NCI-H2081 (cell line): Measurements from ENCODE around the gene ZNF273.

Source experiments
- DNase-seq, 2 experiments: peaks; one replicate each; lab custom pipeline; 2025; lab: John Stamatoyannopoulos, UW

Gene ZNF273

GRCh38 chr7:64876792-64877713, 26.0 kb upstream of the ZNF273 start:
- peak; percentile 57 to 83 for DNase-seq

GRCh38 chr7:64877714-64878610, 25.1 kb upstream of the ZNF273 start:
- no peak for DNase-seq

GRCh38 chr7:64878684-64879083, 24.4 kb upstream of the ZNF273 start:
- DNase-seq = no peak

GRCh38 chr7:64879086-64879730, 23.9 kb upstream of the ZNF273 start:
- no peak for DNase-seq

DNA sequence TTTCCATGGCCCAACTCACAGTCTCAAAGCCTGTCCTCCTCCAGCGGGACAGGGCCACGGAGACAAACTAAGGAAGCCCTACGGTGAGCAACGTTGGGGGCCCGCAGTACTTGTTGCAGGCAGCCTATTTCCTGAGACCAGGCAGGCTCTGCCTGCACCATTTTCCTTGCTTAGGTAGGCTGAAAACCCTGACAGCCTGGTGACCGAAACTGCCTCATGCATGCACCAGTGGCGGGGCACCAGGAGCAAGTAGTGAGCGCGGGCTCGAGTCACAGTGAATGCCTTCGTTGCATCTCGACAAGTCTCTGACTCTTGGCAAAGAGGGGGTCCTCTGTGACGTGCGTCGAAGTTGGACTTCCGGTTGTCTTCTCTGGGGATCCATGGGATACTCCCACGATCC, 23.3 kb upstream of the ZNF273 start:
- no peak for DNase-seq

GRCh38 chr7:64880322-64881297, 22.5 kb upstream of the ZNF273 start:
- no peak for DNase-seq

DNA sequence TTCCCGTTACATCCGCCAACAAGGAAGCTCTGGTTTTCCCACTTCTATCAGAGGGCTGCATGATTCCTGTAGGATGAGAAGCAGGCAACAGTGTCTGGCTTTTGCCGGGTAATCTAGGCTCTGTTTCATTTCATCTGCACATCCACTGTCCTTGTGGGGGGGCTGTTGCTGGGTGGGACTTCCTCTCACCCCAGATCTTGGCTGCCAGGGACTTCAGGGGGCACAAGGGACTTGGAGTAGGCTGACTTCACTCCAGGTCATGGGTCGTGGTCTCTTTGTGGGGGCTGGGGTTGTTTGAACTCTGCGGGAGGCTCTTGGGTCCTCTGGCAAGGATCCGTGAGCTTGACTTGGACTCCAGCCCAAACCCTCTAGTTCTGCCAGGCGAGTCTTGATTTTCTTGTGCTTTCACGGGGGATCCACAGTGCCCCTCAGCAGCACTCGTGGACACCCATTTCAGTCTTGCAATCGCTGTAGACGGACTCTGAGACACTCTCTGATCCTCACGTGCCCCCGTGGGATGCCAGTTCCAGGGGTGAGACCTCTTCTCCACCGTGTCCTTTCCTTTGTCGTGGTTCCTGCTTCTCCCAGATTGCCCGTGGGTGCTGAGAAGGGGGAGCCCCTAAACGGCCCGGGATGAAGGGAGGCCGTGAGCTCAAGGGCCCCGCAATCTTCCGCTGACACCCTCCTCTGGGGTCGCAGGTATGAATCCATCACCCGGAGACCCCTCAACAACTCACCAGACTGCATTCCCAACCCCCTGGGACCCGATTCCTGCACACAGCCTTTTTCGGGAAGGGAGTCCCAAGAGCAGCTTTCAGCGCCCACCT, 21.4 kb upstream of the ZNF273 start:
- no peak for DNase-seq

- peak; percentile 13 to 64 for DNase-seq
These were observed 20.5 kb upstream of the ZNF273 start for GRCh38 chr7:64882341-64883112.

DNA sequence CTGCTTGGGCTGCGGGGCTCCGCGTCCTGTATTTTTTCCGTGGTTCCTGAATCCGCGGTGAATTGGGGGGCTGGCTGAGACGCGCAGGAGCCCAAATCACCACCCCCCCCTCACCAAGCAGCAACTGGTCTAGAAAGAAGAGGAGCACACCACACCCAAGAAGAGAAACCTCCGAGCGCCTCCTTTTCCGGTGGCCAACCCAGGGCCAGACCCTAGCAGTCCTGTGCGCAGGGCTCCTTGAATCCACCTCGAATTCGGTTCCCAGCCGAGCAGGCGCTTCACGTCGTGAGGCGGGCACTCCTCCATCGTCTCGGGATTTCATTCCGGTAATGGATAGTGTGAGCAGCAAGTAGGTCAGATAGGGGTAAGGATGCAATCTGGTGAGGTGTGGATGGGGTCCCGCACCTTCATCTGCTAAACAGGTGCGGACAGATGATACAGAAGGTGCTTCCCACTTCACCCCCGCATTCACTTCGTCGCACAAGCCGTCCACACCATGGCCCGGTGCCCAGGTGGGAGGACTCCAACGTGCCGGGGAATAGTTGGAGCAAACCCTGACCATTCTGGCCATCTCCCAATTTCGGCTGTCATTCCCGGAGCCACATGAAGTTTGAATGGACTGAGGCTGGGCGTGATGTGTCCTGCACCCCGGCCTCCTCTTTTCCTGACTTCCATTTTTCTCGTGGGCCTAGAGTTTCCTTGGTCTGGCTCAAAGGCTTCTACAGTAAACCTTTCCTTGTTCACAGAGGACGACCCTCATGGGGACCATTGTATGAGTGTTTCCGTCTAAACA, 19.8 kb upstream of the ZNF273 start:
- no peak for DNase-seq

DNA sequence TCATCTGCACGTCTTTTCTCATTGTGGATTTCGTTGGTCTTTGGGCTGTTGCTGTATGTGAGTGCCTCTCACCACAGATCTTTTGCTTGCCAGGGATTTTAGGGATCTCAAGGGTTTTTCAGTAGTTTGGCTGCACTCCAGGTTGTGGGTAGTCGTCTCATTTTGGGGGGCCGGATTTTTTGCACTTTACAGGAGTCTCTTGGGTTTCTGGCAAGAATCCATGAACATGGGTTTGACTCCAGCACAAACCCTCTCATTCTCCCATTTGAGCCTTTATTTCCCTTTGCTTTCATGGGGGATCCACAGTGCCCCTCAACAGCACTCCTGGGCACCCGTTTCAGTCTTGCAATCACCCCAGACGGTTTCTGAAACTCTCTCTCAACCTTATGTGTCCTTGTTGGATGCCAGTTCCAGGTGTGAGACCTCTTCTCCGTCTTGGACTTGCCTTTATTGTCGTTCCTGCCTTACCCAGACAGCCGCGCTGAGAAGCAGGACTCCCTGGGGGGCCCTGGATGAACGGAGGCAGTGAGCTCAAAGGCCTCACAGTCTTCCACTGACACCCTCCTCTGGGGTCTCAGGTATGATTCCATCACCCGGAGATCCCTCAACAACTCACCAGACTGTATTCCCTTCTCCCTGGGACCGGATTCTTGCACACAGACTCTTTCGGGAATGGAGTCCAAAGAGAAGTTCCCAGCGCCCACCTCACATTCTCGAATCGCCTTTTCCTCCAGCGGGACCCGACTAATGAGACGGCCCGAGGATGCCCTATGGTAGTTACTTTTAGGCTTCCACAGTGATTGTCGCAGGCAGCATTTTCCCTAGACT, 18.8 kb upstream of the ZNF273 start:
- no peak for DNase-seq

DNA sequence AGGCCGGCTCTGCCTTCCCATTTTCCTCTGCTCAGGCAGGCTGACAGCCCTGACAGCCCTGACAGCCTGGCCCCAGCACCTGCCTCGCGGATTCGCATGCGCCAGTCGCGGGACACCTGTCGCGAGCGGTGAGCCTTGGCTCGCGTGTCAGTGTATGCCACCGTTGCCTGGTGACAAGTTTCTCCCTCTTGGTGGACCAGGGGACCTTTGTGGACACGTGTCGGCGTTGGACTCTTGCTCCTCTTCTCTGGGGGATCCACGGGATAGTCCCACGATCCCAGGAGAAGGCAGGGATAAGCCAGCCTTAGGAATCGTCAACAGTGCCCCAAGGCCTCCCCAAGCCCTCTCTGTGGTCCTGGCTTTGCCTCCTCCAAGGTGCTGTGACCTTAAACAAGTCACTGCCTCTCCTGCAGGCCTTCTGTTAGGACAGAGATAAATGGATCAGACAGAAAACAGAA, 18.1 kb upstream of the ZNF273 start:
- no peak for DNase-seq

DNA sequence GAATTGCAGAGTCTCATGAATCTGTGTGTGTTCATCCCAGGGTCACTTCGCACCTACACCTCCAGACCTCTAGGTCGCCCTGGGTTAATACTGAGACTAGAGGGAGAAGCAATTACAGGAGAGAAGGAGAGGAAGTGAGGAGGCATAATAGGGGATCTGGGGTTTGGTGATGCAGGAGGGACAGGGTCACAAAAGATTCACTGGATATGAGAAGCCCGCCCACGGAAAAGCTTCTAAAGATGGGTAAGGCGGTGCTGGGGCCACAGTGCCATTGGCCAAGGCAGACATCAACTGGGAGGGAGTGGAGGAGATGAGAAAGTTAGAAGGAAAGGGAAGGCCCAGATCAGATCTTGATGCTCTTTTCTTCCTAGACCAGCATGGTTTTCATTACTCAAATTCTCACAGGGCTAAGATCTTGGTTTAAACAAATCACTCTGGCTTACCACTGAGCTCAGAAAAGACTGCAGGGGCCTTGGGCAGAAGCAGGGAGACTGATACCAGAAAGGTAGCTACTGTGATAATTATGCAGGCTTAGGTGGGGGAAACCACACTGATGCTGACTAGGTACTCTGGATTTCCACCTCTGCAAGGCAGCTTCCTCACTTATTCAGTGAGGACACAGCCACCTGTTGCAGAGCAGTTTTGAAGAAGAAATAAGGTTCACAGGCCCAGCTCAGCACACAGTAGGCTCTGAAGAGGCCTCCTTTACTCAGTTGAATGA, 17.4 kb upstream of the ZNF273 start:
- DNase-seq = no peak

- no peak for DNase-seq
These were observed 16.0 kb upstream of the ZNF273 start for GRCh38 chr7:64886956-64887545.

DNA sequence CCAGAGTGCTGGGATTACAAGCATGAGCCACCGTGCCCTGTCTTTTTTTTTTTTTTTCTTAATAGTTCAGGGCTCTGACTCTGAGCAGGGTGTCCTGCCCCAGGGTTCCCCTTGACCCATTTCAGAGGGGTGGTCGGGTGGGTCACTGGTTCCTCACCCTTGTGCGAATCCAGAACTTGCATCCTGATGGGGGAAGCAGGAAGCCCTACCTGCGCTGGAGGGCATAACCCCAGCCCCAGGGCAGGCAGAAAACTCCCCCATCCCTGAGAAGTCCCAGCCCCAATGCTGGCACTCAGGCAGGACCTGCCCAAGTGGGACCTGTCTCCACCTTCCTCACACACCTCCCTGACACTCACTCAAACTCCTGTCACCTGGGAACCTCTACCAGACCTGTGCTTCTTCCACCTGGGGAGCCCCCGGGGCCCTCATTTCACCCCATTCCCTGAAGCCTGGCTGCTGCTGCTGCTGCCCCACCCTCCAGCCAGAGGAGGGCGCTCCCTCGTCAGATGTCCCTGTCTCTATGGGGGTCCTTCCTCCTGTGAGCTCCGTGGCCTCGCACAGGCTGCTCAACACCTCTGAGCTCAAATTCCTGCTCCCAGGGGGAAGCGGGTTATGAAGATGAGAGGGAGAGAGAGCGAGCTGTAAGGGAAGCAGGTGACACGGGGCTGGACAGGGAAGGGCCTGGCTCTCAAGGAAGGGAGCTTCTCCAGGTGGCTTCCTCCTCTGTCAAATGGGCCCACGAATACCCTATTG, 15.1 kb upstream of the ZNF273 start:
- no peak for DNase-seq

DNA sequence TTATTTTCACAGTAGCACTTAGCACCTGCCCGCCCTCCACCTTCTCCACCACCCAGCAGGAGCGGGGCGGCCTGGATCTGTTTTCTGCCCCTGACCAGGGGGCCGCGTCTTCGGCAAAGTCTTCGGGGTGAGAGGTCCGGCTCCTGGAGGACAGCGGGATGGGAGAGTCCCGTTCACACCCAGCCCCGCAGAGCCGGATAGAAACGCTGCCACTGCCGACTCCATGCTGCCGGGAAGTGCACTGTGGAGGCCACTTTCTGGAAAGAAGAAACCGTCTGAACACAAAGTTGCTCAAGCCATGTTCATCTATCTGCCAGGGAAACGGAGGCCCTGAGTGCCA, 14.5 kb upstream of the ZNF273 start:
- DNase-seq = no peak
